Mucosa of descending colon (tissue), 3 donors: Measurements from ENCODE around the gene GLE1. TPM values are rescaled to one million over a fixed set of nuclear protein-coding genes. Genes with fewer than 3 reads are reported as not detected.

Experiments used
- ATAC-seq: fragments of 200-7000 bp; cut with Tn5 transposase; one replicate; pipeline ENCODE4 v1.9.1; 2020; ENCODE audit warnings: mild to moderate bottlenecking, moderate library complexity
- DNase-seq, 3 donors: peaks; one replicate each; pipeline ENCODE4 v3.0.0-alpha.2; 2020
- H3K36me3 ChIP-seq: fragments of 200-600 bp; one replicate; pipeline ENCODE4 v1.8.0; 2021; ENCODE audit warnings: low read depth, mild to moderate bottlenecking
- H3K4me1 ChIP-seq: fragments of 200-600 bp; one replicate; pipeline ENCODE4 v1.8.0; 2021; ENCODE audit warnings: low read depth, mild to moderate bottlenecking
- H3K4me3 ChIP-seq: fragments of 200-600 bp; one replicate; pipeline ENCODE4 v1.8.0; 2021; ENCODE audit warnings: mild to moderate bottlenecking
- H3K9me3 ChIP-seq: fragments of 200-600 bp; one replicate; pipeline ENCODE4 v1.8.0; 2021; ENCODE audit warnings: mild to moderate bottlenecking
- intact Hi-C, 2 donors: fragments of 100-400 bp; cut with DNase I in 1 of 2; cut with micrococcal nuclease in 1 of 2; formaldehyde crosslinking; loops; one replicate each; pipeline versions ENCODE4 v1.11.0 to v1.11.1; 2022; cut with DNase I, micrococcal nuclease
- total RNA-seq, 3 donors: library from RNA; stranded (reverse); fragmentation: NEBNext Ultra II Directional in 2 of 3; extraction: Animal tissue kit (Norgen Biotek cat#: 25700) in 2 of 3; gene quantifications; one replicate each; pipeline versions ENCODE4 v1.2.1 to v1.2.4, GENCODE V29; 2021 to 2023
- TF ChIP-seq, protein P1 (sequence below): fragments of 200-600 bp; IDR thresholded peaks from one replicate; pipeline ENCODE4 v1.8.0; 2022; ENCODE audit warnings: antibody characterized with exemption, mild to moderate bottlenecking
- donor health status: DM: no; HTN: no; CAD: no; lungs with moderate emphysema.
- donor health status: DM: no; HTN: no; CAD: no.
- donor health status: DM: no; HTN: yes; CAD: no.

Gene GLE1
- total RNA-seq, 3 donors from 2014 or later = 25.7 to 35.0 (median 28.0) TPM

DNA sequence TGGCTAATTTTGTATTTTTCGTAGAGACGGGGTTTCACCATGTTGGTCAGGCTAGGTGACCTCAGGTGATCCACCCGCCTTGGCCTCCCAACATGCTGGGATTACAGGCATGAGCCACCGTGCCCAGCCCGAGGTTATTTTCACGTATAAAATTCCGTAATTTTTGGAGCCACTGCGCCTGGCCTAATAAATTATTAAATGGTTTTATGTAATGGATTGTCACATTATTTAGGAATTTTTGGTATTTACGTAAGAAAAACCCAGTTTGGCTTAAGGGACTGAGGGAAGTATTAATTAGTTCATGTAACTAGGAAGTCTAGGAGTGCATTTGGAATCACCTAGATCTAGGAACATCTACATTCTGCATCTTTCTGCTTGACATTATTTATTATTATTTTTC lies 8.3 kb downstream of the GLE1 start:
- Histone ChIP-seq H3K4me3 (no peak overlapping the region), H3K9me3 (no peaks in the 10 kb centered on the region), H3K4me1 (no peaks in the 10 kb centered on the region), H3K36me3 (peaks cover 5% of the 10 kb centered on the region)
- DNase-seq = no peak
- TF ChIP-seq, protein P1, sequence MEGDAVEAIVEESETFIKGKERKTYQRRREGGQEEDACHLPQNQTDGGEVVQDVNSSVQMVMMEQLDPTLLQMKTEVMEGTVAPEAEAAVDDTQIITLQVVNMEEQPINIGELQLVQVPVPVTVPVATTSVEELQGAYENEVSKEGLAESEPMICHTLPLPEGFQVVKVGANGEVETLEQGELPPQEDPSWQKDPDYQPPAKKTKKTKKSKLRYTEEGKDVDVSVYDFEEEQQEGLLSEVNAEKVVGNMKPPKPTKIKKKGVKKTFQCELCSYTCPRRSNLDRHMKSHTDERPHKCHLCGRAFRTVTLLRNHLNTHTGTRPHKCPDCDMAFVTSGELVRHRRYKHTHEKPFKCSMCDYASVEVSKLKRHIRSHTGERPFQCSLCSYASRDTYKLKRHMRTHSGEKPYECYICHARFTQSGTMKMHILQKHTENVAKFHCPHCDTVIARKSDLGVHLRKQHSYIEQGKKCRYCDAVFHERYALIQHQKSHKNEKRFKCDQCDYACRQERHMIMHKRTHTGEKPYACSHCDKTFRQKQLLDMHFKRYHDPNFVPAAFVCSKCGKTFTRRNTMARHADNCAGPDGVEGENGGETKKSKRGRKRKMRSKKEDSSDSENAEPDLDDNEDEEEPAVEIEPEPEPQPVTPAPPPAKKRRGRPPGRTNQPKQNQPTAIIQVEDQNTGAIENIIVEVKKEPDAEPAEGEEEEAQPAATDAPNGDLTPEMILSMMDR = no peak
- ATAC-seq = no peak
- intact Hi-C loops = no loop called here

DNA sequence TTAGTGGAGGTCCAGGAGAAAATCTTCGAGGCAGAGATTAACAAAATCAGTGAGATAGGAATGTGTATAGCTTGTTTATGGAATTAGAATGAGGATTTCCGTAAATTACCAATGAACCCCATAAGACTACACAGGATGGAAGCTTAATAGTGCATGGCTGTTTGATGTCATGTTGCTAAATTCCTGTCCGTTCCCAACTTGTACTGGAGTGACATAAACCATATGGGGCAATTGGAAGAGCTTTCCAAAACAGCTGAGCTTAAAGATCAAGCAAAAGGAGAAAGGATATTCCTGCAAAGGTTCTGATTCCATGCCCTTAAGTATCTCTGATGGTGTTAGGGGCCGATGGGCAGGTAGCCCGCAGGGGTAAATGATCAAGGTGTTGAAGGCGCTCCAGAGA lies 17.4 kb downstream of the GLE1 start:
- no peak overlapping the region for H3K4me3 ChIP-seq
- no peaks in the 10 kb centered on the region for H3K9me3 ChIP-seq
- H3K36me3 ChIP-seq = peaks cover 27% of the 10 kb centered on the region
- ATAC-seq = no peak
- intact Hi-C loops = no loop called here
- H3K4me1 ChIP-seq = peaks cover 2% of the 10 kb centered on the region
- DNase-seq = no peak
- TF ChIP-seq, protein P1 = no peak

DNA sequence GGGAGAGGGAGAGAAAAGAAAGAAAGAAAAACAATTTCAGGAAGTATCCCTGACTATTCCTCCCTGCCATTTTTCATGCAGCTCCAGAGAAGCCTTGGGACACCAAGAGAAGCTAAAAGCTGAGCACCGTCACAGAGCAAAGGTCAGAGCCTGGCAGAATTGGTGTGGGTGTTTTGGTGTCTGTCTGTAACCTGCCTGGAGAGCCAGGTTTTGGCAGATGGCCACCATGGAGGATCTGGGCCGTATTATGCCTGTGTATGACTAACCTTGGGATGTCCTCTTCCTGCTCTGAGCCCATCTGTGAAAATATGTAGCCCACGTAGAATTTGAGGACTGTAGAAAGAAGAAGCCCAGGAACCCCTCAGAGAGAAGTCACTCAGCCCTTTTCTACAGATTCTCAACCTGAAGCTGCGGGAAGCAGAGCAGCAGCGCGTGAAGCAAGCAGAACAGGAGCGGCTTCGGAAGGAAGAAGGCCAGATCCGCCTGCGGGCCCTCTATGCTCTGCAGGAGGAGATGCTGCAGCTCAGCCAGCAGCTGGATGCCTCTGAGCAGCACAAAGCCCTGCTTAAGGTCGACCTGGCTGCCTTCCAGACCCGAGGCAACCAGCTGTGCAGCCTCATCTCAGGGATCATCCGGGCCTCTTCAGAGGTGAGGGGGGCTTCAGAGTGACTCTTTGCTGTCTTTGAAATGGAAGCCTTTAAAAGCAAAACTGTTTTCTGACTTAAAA lies 18.8 kb downstream of the GLE1 start:
- peaks cover 2% of the 10 kb centered on the region for H3K4me1 ChIP-seq
- H3K4me3 ChIP-seq = no peak overlapping the region
- DNase-seq (no peak), ATAC-seq (no peak)
- H3K36me3 ChIP-seq = peaks cover 27% of the 10 kb centered on the region
- H3K9me3 ChIP-seq = no peaks in the 10 kb centered on the region
- intact Hi-C loops = no loop called here
- TF ChIP-seq, protein P1 = no peak

DNA sequence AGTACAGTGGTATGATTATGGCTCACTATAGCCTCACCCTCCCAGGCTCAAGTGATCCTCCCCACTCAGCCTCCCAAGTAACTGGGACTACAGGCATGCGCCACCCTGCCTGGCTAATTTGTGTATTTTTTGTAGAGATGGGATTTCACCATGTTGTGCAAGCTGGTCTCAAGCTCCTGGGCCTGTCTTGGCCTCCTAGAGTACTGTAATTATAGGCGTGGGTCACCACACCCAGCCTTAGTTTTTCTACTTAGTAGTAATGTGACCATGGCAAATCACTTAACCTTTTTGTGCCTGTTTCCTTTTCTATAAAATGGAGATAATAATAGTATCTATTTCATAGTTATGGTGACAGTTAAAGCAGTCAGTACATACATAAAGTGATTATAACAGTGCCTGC lies 22.2 kb downstream of the GLE1 start:
- peak; percentile 66 for ATAC-seq
- Histone ChIP-seq H3K4me3 (no peak overlapping the region), H3K4me1 (peaks cover 2% of the 10 kb centered on the region), H3K36me3 (peaks cover 23% of the 10 kb centered on the region), H3K9me3 (no peaks in the 10 kb centered on the region)
- intact Hi-C loops = no loop called here
- TF ChIP-seq, protein P1 = no peak
- no peak for DNase-seq

DNA sequence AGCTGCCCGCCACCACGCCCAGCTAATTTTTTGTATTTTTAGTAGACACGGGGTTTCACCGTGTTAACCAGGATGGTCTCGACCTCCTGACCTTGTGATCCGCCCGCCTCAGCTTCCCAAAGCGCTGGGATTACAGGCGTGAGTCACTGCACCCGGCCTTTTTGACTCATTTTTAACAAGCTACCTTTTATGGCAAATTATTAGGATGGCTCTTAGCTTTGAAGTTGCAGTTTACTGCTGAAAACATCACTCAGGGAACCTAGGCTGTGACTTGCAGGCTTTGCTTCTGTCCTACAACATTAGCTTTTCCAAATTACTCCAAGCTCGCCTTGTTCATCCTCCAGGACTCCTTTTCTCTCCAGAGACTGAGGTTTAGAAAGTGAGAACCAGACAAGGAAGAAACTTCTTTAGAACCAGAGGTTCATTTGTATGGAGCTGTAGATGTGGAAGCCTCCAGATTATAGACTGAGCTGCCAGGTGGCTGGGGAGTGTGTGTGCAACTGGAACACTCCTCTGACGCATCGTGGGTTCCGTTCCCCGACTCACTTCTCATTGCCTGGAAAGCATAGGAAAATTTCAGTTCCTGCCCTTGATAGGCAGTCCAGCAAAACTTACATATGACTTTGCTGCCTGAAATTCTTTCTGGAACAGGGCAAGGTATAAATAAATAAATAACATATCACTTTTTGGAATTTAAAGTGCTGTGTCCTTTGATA lies 24.1 kb downstream of the GLE1 start:
- no peak for ATAC-seq

More for the DNA sequence above, 24.1 kb downstream of the GLE1 start:
- no peaks in the 10 kb centered on the region for H3K9me3 ChIP-seq
- intact Hi-C loops = no loop called here
- peaks cover 23% of the 10 kb centered on the region for H3K36me3 ChIP-seq
- no peak for DNase-seq
- no peak overlapping the region for H3K4me3 ChIP-seq
- H3K4me1 ChIP-seq = peaks cover 2% of the 10 kb centered on the region
- TF ChIP-seq, protein P1 = no peak
